Mammary epithelial cell (primary cell): Measurements from ENCODE around the gene CELF5.
"Not testable (repeated sequence)": the region's sequence is repeated elsewhere in the genome, so short reads cannot be mapped to it uniquely, and the experiment has no call there.

Experiments used
- CTCF ChIP-seq, 2 donors: IDR thresholded peaks in 1 of 2; conservative IDR thresholded peaks in 1 of 2; 2 replicates each; pipeline ENCODE4 v1.5.1; 2011 to 2012; ENCODE audit warnings: inconsistent platforms in 2 of 2, low read length in 2 of 2, mild to moderate bottlenecking in 2 of 2, control low read depth in 1 of 2, low read depth in 1 of 2; ENCODE audit not compliant: insufficient read depth in 1 of 2; ENCODE audit errors: extremely low read depth in 1 of 2
- EZH2 ChIP-seq: IDR thresholded peaks from 2 replicates; pipeline ENCODE4 v1.6.1; 2012; ENCODE audit warnings: low read length, inconsistent platforms, borderline replicate concordance

DNA sequence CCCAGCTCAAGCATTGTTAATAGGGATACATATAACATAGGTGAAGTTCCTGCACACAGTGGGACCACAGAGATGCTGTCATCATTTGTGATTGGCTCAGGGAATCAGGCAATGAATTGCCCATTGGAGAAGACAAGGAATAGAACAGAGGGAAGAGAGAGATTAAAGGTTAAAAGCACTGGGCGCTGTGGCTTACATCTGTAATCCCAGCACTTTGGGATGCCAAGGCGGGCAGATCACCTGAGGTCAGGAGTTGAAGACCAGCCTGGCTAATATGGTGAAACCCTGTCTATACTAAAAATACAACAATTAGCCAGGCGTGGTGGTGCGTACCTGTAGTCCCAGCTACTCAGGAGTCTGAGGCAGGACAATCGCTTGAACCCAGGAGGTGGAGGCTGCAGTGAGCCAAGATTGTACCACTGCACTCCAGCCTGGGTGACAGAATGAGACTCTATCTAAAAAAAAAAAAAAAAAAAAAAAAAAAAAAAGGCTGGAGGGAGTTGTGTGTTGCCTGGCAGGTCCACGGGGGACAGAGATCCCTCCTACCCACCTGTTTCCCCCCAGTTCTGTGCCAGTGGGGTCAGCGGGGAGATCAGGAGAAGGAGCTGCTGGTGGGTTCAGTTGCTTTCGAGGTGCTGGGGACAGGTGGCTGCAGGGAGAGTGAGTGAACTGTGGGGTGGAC lies 110.4 kb downstream of the CELF5 start:
- TF ChIP-seq EZH2; CTCF (conservative IDR thresholded peaks at IDR 0.05 in 1 of 2, IDR thresholded peaks at IDR 0.05 in 1 of 2; ENCODE audit: extremely low read depth in 1 of 2, insufficient read depth in 1 of 2, low read depth in 1 of 2, low read length in 2 of 2): not testable (repeated sequence)
